Astrocyte (in vitro differentiated cells and primary cell): Measurements from ENCODE around the gene SHOC2.

Experiments
- EZH2 ChIP-seq: IDR thresholded peaks from 2 replicates; pipeline ENCODE4 v1.6.1; 2012; ENCODE audit warnings: mild to moderate bottlenecking, low read length, inconsistent platforms; ENCODE audit not compliant: insufficient read depth
- TF ChIP-seq, protein P1 (sequence below): IDR thresholded peaks from 2 replicates; pipeline ENCODE4 v1.5.1; 2011; ENCODE audit warnings: low read depth, mild to moderate bottlenecking, inconsistent platforms, low read length, moderate library complexity; ENCODE audit not compliant: insufficient read depth

GRCh38 chr10:110872145-110872983, 47.0 kb upstream of the SHOC2 start:
- TF ChIP-seq, protein P1, sequence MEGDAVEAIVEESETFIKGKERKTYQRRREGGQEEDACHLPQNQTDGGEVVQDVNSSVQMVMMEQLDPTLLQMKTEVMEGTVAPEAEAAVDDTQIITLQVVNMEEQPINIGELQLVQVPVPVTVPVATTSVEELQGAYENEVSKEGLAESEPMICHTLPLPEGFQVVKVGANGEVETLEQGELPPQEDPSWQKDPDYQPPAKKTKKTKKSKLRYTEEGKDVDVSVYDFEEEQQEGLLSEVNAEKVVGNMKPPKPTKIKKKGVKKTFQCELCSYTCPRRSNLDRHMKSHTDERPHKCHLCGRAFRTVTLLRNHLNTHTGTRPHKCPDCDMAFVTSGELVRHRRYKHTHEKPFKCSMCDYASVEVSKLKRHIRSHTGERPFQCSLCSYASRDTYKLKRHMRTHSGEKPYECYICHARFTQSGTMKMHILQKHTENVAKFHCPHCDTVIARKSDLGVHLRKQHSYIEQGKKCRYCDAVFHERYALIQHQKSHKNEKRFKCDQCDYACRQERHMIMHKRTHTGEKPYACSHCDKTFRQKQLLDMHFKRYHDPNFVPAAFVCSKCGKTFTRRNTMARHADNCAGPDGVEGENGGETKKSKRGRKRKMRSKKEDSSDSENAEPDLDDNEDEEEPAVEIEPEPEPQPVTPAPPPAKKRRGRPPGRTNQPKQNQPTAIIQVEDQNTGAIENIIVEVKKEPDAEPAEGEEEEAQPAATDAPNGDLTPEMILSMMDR: no peak
- TF ChIP-seq EZH2: no peak
